Measurements from ENCODE around the gene TTLL11. TPM values are rescaled to one million over a fixed set of nuclear protein-coding genes. Genes with fewer than 3 reads are reported as not detected.

The TTLL11 gene
- total and polyA plus RNA-seq, 2 experiments from 2014 or later, result 4.7 to 6.7 TPM

- no peaks in the 10 kb centered on the region for H3K36me3 ChIP-seq
- no peaks in the 10 kb centered on the region for H3K27me3 ChIP-seq
- TF ChIP-seq, protein P1, sequence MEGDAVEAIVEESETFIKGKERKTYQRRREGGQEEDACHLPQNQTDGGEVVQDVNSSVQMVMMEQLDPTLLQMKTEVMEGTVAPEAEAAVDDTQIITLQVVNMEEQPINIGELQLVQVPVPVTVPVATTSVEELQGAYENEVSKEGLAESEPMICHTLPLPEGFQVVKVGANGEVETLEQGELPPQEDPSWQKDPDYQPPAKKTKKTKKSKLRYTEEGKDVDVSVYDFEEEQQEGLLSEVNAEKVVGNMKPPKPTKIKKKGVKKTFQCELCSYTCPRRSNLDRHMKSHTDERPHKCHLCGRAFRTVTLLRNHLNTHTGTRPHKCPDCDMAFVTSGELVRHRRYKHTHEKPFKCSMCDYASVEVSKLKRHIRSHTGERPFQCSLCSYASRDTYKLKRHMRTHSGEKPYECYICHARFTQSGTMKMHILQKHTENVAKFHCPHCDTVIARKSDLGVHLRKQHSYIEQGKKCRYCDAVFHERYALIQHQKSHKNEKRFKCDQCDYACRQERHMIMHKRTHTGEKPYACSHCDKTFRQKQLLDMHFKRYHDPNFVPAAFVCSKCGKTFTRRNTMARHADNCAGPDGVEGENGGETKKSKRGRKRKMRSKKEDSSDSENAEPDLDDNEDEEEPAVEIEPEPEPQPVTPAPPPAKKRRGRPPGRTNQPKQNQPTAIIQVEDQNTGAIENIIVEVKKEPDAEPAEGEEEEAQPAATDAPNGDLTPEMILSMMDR (IDR thresholded peaks at IDR 0.05; ENCODE audit: low read depth, low read length), result no peak
- H3K4me1 ChIP-seq (ENCODE audit: low read depth), result no peaks in the 10 kb centered on the region
- H3K4me3 ChIP-seq, result no peak overlapping the region
- DNase-seq (ENCODE audit: low read depth in 1 of 2, low spot score in 1 of 2), result no peak
- H3K27ac ChIP-seq, result no peak overlapping the region
- no peaks in the 10 kb centered on the region for H3K9me3 ChIP-seq (ENCODE audit: low read depth)
Measured at GRCh38 chr9:122134822-122135528, 41.9 kb upstream of the TTLL11 start.

DNA sequence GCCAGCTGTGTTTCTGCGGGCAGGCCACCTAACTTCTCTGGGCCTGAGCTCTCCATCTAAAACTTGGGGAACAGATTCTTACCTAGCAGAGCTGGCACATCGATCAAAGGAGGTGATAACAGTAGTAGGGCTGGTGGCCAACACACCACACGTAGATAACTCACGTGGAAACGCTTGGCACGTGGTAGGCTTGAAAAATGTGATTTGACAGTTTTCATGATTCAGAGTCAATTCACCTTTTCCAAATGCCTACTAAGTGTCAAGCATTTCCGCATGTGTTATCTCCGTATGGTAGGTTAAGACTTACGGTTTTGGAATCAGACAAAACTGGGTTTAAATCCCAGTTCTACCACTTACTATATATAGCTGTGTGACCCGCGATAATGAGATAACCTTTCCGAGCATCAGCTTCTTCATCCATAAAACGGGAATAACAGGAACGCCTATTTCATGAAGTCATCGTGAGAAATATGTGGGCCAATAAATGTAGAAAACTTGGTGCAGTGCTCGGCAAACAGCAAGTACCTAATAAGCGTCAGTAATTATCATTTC lies 41.0 kb upstream of the TTLL11 start:
- Histone ChIP-seq H3K4me1 (ENCODE audit: low read depth) (no peaks in the 10 kb centered on the region), H3K27ac (no peak overlapping the region), H3K4me3 (no peak overlapping the region), H3K9me3 (ENCODE audit: low read depth) (no peaks in the 10 kb centered on the region), H3K27me3 (no peaks in the 10 kb centered on the region), H3K36me3 (no peaks in the 10 kb centered on the region)
- TF ChIP-seq, protein P1 (IDR thresholded peaks at IDR 0.05; ENCODE audit: low read depth, low read length), result no peak
- no peak for DNase-seq (ENCODE audit: low read depth in 1 of 2, low spot score in 1 of 2)

GRCh38 chr9:122133263-122133983 lies 40.3 kb upstream of the TTLL11 start:
- DNase-seq (ENCODE audit: low read depth in 1 of 2, low spot score in 1 of 2), result peak in 1 of 2 donors; percentile 13
- H3K27me3 ChIP-seq, result peaks cover 4% of the 10 kb centered on the region

DNA sequence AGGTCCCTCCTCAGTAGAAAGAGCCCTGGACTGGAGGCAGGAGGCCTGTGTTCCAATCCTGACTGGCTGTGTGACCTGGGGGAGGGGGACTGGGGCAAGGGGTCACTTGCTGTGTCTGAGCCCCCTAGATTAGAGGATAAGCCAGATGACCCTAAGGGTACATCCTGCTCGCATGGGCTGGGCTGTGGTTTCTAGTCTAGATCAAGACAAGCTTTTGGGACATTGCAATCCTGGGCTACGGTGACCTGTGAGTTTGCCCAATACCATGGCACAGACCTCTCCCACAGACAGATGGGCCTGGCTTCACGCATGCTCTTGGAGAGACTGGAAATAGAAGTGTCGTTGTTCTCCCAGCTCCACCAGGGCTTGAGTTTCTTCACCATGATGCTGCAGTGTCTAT lies 39.4 kb upstream of the TTLL11 start:
- H3K9me3 ChIP-seq (ENCODE audit: low read depth), result no peaks in the 10 kb centered on the region
- no peak overlapping the region for H3K27ac ChIP-seq
- H3K4me1 ChIP-seq (ENCODE audit: low read depth), result no peaks in the 10 kb centered on the region
- H3K27me3 ChIP-seq, result peaks cover 13% of the 10 kb centered on the region
- no peak overlapping the region for H3K4me3 ChIP-seq
- TF ChIP-seq, protein P1 (IDR thresholded peaks at IDR 0.05; ENCODE audit: low read depth, low read length), result no peak
- no peak for DNase-seq (ENCODE audit: low read depth in 1 of 2, low spot score in 1 of 2)
- no peaks in the 10 kb centered on the region for H3K36me3 ChIP-seq

More at GRCh38 chr9:122133263-122133983, 40.3 kb upstream of the TTLL11 start:
- no peaks in the 10 kb centered on the region for H3K36me3 ChIP-seq
- H3K4me3 ChIP-seq, result no peak overlapping the region
- TF ChIP-seq, protein P1 (IDR thresholded peaks at IDR 0.05; ENCODE audit: low read depth, low read length), result no peak
- no peaks in the 10 kb centered on the region for H3K9me3 ChIP-seq (ENCODE audit: low read depth)
- H3K27ac ChIP-seq, result no peak overlapping the region
- H3K4me1 ChIP-seq (ENCODE audit: low read depth), result no peaks in the 10 kb centered on the region

DNA sequence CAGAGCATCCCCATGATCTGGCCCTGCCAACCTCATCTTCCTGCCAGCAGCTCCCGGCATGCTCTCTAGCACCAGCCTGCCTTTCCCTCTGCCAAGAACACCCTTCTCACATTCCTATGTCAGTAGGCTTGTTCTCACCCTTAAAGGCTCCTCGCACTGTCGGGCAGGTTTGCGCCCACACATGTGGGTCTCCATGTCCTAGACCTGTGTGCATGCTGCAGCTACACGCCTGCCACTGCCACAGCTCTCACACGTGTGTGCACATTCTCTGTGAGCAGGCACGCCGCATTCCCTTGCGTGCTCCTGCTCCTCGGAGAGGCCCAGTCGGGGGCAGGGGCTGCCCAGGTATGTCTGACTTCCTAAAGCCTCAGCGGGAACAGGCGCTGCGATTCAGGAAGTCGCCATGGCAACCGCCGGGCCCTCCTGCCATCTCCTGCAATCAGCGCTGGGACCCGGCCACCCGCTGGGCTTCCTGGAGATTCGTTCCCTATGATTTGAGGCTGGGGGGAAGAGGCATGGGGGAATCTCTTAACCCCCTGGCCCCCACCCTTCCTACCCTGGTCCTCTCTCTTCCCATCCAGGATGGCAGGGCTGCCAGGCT lies 38.4 kb upstream of the TTLL11 start:
- TF ChIP-seq, protein P1 (IDR thresholded peaks at IDR 0.05; ENCODE audit: low read depth, low read length), result no peak
- no peaks in the 10 kb centered on the region for H3K36me3 ChIP-seq
- peaks cover 23% of the 10 kb centered on the region for H3K27me3 ChIP-seq
- no peak overlapping the region for H3K4me3 ChIP-seq
- H3K27ac ChIP-seq, result no peak overlapping the region
- H3K4me1 ChIP-seq (ENCODE audit: low read depth), result no peaks in the 10 kb centered on the region
- no peaks in the 10 kb centered on the region for H3K9me3 ChIP-seq (ENCODE audit: low read depth)
- DNase-seq (ENCODE audit: low read depth in 1 of 2, low spot score in 1 of 2), result peak in 1 of 2 donors; percentile 46

Measured in cardiac muscle cell (in vitro differentiated cells and primary cell).